GM12865 (cell line): Measurements from ENCODE around the gene ROCK2.

Experiments
- DNase-seq: peaks from one replicate; pipeline ENCODE4 v3.0.0; 2010; ENCODE audit warnings: low read depth
- H3K4me3 ChIP-seq: 2 replicates; pipeline ENCODE4 v1.5.1; 2011; ENCODE audit warnings: mild to moderate bottlenecking, low read depth, low read length, control low read depth
- TF ChIP-seq, protein P1 (sequence below): IDR thresholded peaks from 2 replicates; pipeline ENCODE4 v1.5.1; 2011; ENCODE audit warnings: low read length, control low read depth, low read depth, inconsistent platforms; ENCODE audit not compliant: insufficient read depth; ENCODE audit errors: missing control alignments

ROCK2 gene

DNA sequence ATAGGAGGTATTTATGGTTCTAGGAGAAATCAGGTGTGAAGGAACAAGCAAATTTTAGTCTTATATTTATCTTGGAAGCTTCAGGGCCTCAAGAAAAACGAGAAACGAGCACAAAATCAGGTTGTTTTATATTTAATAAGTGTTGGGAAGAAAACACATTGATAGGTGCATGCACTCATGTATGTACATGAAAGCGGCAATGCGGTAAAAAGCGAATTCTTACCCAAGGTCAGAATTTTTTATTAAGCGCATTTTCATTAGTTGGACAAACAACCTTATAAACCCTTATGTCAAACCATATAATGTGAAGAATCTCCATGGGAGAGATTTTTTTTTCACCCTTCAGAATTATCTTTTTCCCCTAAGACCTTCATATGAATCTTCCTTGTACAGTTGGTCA lies 163.8 kb downstream of the ROCK2 start:
- no peak overlapping the region for H3K4me3 ChIP-seq
- DNase-seq = no peak
- TF ChIP-seq, protein P1, sequence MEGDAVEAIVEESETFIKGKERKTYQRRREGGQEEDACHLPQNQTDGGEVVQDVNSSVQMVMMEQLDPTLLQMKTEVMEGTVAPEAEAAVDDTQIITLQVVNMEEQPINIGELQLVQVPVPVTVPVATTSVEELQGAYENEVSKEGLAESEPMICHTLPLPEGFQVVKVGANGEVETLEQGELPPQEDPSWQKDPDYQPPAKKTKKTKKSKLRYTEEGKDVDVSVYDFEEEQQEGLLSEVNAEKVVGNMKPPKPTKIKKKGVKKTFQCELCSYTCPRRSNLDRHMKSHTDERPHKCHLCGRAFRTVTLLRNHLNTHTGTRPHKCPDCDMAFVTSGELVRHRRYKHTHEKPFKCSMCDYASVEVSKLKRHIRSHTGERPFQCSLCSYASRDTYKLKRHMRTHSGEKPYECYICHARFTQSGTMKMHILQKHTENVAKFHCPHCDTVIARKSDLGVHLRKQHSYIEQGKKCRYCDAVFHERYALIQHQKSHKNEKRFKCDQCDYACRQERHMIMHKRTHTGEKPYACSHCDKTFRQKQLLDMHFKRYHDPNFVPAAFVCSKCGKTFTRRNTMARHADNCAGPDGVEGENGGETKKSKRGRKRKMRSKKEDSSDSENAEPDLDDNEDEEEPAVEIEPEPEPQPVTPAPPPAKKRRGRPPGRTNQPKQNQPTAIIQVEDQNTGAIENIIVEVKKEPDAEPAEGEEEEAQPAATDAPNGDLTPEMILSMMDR = no peak

DNA sequence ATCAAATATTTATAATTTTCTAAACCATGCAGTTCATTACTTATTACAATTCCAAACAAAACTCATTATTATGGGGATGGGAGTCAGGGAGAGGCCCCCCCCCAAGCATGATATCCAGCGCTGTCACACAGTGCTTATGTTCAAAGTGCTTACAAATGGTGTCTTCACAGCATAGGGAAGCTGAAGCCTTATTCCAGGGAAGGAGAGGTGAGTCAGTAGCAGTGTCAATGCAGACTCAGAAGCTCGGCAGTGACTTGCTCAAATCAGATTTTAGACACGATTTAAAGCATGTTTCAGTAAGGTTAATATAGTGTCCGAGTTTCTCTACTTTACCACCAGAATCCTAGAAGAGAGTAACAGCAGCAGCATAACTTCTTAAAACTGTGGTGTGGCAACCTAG lies 164.5 kb downstream of the ROCK2 start:
- TF ChIP-seq, protein P1 = no peak
- no peak overlapping the region for H3K4me3 ChIP-seq
- DNase-seq = no peak

DNA sequence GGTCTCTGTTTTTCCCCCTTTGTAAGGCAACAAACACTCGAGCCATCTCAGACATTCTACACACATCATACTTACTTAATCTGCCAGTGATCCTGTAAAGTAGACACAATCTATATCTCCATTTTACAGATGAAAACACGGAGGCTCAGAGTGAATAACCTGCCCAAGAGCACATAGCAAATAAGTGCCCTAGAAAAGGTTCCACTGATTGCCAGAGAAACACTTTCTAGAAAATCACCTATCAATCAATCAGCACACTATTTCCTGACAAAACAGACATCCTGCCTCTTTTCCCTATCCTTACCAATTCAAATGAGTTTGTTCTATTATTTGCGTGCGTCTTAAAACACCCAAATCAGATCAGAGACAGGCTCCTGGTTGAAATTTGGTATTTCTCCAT lies 165.2 kb downstream of the ROCK2 start:
- DNase-seq = no peak
- no peak overlapping the region for H3K4me3 ChIP-seq
- TF ChIP-seq, protein P1 = no peak

DNA sequence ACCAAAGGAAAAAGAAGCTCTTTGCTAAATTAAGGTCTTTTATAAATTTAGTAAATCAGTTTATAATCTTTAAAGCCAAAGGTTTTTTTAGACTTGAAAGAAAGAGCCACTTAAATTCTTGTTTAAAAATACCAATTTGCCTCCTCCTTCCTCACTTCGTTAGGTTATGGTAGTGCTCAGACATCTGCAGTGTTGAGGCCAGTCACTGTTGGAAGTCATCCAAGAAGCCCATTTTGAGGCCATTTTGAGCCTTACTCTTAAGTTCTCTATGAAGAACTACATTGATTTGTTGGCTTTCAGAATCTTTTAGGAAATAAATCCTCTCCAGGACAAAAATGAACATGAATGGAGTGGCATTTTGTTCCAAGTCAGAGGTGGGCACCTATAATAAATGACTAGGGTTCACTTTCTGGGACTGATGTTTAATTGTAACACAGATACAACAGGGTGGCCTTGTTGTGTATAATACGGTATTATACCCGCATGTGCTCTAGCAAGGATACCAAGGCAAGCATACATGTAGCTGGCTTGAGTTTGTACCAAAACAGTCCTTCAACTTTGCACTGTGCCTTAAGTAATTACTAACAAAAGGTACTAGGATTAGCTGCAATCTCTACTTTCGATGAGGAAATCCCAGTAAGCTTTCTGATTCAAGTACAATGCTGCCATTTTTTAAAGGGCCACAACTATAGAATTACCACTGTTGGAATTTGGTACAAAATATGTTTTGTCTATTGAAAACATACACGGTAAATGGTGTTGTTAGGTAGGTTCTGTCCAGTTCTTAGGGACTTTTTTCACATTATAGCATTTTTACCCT lies 166.4 kb downstream of the ROCK2 start:
- no peak overlapping the region for H3K4me3 ChIP-seq
- TF ChIP-seq, protein P1 = no peak
- DNase-seq = no peak

DNA sequence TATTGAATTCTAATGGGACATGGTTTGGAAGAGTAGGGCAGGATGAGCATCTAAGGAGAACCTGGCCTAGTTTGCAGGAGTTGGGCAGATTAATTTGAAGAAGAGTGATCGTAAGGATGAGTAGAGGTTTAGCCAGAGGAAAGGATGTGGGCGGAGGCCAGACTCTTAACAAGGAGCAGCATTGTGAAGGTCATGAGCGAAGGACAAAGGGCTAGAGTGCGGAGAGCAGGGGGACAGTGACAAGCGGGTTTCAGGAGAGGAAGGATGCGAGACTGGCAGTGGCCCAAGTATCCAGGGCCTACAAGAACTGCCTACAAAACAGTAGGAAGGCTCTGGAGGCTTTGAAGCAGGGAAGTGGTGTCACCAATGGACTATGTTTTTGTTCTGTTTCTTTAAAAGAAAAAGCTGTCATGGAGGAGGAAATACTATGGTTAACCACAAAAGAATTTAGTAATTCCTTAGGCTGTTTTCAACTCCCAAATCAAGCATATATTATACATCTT lies 169.1 kb downstream of the ROCK2 start:
- no peak overlapping the region for H3K4me3 ChIP-seq
- DNase-seq = no peak
- TF ChIP-seq, protein P1 = no peak

DNA sequence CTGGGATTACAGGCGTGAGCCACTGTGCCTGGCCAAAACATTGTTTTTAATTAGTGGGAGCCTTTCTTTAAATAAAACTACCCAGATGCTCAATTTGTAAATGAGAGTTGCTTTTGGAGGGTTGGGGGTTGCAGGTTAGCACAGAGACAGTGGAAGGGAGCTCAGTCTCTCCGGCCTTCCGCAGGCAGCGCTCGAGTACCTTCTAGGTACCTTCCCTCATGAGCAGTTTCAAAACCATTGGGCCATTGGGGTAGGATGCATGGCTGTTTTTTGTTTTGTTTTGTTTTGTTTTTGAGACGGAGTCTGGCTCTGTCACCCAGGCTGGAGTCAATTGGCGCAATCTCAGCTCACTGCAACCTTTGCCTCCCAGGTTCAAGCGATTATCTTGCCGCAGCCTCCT lies 170.2 kb downstream of the ROCK2 start:
- DNase-seq = no peak
- H3K4me3 ChIP-seq = no peak overlapping the region
- TF ChIP-seq, protein P1 = no peak

DNA sequence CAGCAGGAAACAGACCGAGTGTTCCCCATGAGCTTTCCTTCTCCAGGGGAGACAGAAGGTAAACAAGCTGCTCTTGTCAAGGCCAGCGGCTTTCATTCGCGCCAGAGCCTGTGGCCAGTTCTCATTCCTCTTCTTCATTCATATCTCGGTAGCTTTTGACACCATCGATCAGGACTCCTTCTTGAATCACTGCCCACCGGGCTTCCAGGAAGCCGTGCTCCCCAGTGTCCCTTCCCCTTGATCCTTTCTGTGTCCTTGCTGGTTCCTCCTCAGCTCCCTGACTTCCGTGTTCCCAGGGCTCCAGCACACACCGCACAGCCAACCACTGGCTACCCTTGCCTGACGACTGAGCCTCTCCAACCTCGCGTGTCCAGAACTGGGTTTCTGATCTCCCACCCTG lies 175.1 kb downstream of the ROCK2 start:
- no peak overlapping the region for H3K4me3 ChIP-seq
- TF ChIP-seq, protein P1 = no peak
- no peak for DNase-seq
